HS-27A (cell line): Measurements from ENCODE around the gene CASP10.
"Not testable (repeated sequence)": the region's sequence is repeated elsewhere in the genome, so short reads cannot be mapped to it uniquely, and the experiment has no call there.

Source experiments
- DNase-seq: peaks from one replicate; pipeline ENCODE4 v3.0.0-alpha.2; 2012; ENCODE audit warnings: low read depth, missing footprints

The CASP10 gene

GRCh38 chr2:201233192-201233811, 50.4 kb downstream of the CASP10 start:
- no peak for DNase-seq

DNA sequence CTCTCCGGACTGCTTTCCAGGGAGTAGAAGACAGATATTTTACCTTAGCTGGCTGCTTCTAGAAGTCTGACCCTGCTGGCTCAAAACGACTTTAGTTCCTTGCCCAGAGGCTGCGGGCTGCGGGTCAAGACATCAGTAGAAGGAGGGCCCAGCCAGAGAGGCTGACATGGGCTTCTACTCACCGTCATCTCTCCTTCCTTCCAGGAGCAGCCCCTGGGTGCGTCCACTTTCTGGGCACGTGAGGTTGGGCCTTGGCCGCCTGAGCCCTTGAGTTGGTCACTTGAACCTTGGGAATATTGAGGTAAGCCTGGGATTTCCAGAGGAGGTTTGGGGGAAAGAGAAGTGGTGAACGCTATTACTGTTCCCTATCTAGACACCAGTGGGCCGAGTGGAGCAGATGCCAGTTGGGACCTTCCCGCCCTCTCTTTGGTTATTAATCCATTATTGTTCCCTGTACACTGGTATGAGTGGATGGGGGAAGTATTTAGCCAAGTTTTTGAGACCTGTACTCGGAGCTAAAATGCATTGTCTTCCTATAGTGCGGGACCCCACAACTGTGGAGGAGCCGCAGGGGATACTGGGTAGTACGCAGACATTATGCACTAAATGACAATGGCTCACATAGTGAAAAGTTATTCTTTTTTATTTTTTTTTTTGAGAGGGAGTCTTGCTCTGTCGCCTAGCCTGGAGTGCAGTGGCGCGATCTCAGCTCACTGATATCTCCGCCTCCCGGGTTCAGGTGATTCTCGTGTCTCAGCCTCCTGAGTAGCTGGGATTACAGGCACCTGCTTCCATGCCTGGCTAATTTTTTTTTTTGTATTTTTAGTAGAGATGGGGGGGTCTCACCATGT, 51.1 kb downstream of the CASP10 start:
- no peak for DNase-seq

- no peak for DNase-seq
Observed at GRCh38 chr2:201234663-201235135, 51.8 kb downstream of the CASP10 start.

DNA sequence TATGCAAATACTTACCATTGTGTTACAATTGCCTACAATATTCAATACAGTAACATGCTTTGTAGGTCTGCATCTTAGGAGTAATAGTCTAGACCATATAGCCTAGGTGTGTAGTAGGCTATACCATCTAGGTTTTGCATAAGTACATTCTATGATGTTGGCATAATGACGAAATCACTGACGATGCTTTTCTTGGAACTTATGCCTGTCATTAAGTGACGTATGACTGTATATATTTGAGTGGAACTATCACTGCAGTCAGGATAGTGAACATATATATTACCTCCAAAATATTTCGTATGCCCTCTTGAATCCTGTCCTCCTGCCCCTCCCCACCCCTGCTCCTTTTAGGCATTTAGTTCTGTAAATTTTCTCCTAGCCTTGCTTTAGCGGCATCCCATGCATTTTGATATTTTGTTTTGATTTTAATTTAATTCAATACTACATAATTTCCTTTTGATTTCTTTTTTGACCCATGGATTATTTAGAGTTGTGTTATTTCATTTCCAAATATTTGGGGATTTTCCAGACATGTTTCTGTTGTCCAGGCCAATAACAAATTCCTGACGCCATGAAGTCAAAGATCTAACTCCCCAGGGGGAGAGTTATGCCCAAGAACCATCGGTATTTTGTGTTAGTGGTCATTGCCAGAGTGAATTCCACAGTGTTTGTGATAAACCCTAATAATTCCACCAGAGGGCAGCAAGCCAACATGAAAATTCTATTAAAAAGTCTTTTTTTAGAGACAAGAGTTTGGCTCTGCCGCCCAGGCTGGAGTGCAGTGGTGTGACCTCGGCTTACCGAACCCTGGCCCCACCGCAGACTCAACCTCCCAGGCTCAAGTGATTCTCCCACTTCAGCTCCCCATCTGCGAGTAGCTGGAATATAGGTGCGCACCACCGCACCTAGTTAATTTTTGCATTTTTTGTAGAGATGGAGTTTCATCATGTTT, 53.2 kb downstream of the CASP10 start:
- DNase-seq = peak; percentile 50

DNA sequence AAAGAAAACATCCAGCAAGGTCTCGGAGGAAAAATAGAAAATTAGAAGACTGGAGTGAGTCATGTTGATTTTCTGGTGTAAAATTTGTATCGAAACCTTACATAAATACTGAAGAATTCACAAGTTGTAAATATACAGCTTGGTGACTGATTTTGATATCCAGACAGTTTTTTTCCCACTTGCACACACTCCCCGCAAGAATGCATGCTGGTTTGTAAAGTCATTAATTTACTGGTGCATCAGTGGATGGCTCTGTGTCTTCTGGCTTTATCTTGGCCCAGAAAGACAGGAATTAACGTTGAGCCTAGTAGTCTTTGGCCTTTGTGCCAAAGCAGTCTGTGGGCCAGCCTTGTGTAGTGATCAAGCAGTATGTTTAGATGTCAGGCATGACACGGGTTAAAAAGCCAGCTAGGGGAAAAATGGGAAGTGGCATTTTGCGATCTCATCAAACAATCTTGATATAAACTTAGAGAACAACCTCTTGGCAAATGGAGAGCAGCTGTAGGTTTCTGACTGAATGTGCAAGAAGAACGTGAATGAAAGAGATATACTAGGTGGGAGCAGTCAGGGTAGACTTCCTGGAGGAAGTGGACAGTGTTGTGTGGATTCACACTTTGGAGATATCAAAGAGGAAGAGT, 54.7 kb downstream of the CASP10 start:
- no peak for DNase-seq

- DNase-seq = not testable (repeated sequence)
Observed at GRCh38 chr2:201239167-201239935, 56.4 kb downstream of the CASP10 start.

DNA sequence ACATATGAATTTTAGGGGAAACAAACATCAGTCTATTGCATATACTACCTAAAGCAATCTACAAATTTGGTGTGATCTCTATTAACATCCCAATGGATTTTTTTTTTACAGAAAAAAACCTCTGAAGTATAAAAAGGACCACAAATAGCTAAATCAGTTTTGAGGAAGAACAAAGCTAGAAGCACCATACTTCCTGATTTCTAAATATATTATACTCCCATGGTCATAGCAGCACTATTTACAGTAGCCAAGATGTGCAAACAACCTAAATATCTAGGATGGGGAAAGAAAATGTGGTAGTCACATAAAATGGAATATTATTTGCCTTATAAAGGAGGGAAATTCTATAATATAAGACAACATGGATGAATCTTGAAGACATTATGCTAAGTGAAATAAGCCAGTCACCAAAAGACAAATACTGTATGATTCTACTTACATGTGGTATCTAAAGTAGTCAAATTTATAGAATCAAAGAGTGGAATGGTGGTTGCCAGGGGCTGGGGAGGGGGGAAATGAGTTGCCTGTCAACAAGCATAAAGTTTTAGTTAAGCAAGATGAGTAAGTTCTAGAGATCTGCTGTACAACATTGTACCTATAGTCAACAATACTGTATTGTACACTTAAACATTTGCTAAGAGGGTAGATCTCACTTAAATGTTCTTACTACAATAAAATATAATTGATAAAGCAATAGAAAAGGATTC, 59.8 kb downstream of the CASP10 start:
- no peak for DNase-seq

GRCh38 chr2:201244829-201245228, 61.9 kb downstream of the CASP10 start:
- no peak for DNase-seq

- no peak for DNase-seq
Observed at GRCh38 chr2:201246280-201246679, 63.3 kb downstream of the CASP10 start.

DNA sequence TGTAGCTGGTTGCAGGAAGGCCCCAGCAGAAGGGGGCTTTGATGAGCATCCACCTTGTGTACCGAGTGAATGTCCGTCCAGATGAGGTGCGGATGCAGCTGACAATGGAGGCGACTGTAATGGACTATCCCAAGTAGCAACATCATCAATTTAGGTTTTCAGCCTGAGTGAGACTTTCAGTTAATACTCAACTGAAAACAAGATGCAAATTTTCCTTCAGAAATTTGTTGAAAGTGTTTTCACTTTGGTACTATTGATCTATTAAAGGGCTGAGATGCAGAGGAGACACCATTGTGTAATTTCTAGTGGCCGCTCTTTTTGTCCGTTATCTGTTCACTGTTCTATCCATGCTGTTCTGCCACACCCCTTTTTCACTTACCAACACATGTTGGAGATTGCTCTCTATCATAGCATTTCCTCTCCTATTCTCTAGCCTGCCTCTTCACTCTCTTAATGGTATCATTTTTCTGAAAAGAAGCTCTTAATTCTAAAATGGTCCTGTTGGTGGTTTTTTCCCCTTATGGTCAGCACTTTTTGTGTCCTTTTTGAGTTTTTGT, 65.4 kb downstream of the CASP10 start:
- no peak for DNase-seq

DNA sequence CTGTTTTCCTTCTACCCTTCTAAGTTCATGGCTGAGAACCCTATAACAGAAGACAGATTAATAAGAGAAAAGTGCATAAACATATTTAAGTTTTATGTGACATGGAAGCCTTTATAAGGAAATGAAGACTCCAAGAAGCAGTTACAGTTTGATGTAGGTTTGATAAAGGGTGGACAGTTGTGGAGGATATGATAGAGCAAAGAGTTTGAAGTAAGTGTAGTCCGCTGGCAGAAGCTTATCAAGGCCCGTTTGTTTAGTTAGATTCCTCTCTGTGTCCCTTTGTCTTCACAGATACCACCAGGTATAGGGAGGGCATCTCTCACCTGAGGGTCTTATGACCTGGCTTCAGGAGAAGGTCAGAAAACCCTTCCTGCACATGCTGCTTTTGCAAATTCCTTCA, 66.9 kb downstream of the CASP10 start:
- DNase-seq = no peak

- DNase-seq = no peak
Observed at GRCh38 chr2:201250741-201251140, 67.8 kb downstream of the CASP10 start.

DNA sequence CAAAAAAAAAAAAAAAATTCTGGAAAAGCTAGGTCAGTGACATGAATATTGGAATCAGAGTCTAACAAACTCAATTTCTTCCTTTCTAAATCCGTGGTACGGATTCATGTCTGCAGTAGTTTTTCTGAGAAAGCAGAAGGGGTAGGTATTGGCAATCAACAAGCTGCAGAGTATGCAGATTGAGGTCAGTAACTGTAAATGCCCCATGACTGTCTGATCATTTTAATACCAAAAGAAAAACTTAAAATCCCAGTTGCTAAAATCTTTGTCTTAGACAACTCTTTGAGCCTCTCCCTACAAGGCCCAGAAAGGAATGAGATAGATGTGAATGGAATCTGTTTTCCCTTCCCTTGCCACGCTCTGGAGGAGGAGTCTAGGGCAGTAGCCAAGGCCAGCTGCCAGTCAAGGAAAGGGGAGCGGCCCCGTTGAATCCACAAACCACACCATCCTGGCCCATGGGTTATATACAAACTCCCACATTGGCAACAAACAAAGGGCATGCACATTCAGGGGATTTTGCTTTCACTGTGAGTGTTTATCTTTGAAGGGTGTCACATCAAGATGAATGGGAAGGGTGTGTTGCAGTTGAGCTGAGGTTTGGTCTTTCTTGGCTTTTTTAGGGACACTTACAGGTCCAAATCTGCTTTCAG, 71.3 kb downstream of the CASP10 start:
- no peak for DNase-seq

GRCh38 chr2:201255408-201256033, 72.6 kb downstream of the CASP10 start:
- no peak for DNase-seq

GRCh38 chr2:201256082-201256481, 73.1 kb downstream of the CASP10 start:
- no peak for DNase-seq

GRCh38 chr2:201257381-201257955, 74.5 kb downstream of the CASP10 start:
- no peak for DNase-seq

- peak; percentile 72 for DNase-seq
Observed at GRCh38 chr2:201257956-201258665, 75.2 kb downstream of the CASP10 start.
